HEK293 (cell line): ENCODE data around the gene ACOT7.

Experiments
- CTCF ChIA-PET: fragments of 350-600 bp; formaldehyde crosslinking; extraction: SDS; loops from one replicate; lab custom pipeline; 2021; ENCODE audit warnings: antibody characterized with exemption; lab: Yijun Ruan, JAX
- POLR2A ChIA-PET: fragments of 300-600 bp; formaldehyde crosslinking; extraction: SDS; loops from one replicate; lab custom pipeline; 2020; ENCODE audit warnings: antibody characterized with exemption, inconsistent platforms; lab: Yijun Ruan, JAX
- H3K27ac ChIP-seq: fragments of 200-500 bp; sonication (Bioruptor generic); 2 replicates; pipeline ENCODE4 v1.5.1; 2014; ENCODE audit warnings: low read depth, low read length, control low read depth, inconsistent platforms; ENCODE audit errors: extremely low read depth
- H3K36me3 ChIP-seq, 2 experiments: fragments of 200-500 bp in 1 of 2; sonication (Bioruptor generic) in 1 of 2; 1 replicate in 1 of 2; 2 replicates in 1 of 2; pipeline ENCODE4 v1.5.1; 2014 to 2017; ENCODE audit warnings: inconsistent platforms in 2 of 2, low read length in 2 of 2; ENCODE audit not compliant: control insufficient read depth in 2 of 2, insufficient read depth in 1 of 2
- H3K4me1 ChIP-seq: fragments of 200-500 bp; sonication (Bioruptor generic); 2 replicates; pipeline ENCODE4 v1.5.1; 2014; ENCODE audit warnings: mild to moderate bottlenecking, low read length, inconsistent platforms; ENCODE audit not compliant: control insufficient read depth, insufficient read depth
- H3K4me3 ChIP-seq: 2 replicates; pipeline ENCODE4 v1.5.1; 2011; ENCODE audit warnings: low read depth, mild to moderate bottlenecking, control low read depth, low read length, moderate library complexity
- H3K9me3 ChIP-seq: fragments of 200-500 bp; sonication (Bioruptor generic); 2 replicates; pipeline ENCODE4 v1.5.1; 2014; ENCODE audit warnings: low read depth, low read length, inconsistent platforms; ENCODE audit not compliant: control insufficient read depth, insufficient read depth
- PRDM1 ChIP-seq: fragments of 450-650 bp; formaldehyde crosslinking; IDR thresholded peaks from 2 replicates; pipeline ENCODE4; 2016; ENCODE audit warnings: missing biosample characterization, missing genetic modification characterization
- SCRT2 ChIP-seq: fragments of 450-650 bp; formaldehyde crosslinking; IDR thresholded peaks from 2 replicates; pipeline ENCODE4 v1.5.1; 2016; ENCODE audit warnings: missing biosample characterization, missing genetic modification characterization
- SP3 ChIP-seq: fragments of 450-650 bp; formaldehyde crosslinking; IDR thresholded peaks from 2 replicates; pipeline ENCODE4 v1.5.1; 2016; ENCODE audit warnings: missing biosample characterization, missing genetic modification characterization
- SP7 ChIP-seq: fragments of 450-650 bp; formaldehyde crosslinking; IDR thresholded peaks from 2 replicates; pipeline ENCODE4 v1.5.1; 2016; ENCODE audit warnings: missing biosample characterization, missing genetic modification characterization
- ZBTB11 ChIP-seq: fragments of 450-650 bp; formaldehyde crosslinking; conservative IDR thresholded peaks from 2 replicates; pipeline ENCODE4 v1.5.1; 2016; ENCODE audit warnings: low read depth, missing biosample characterization, missing genetic modification characterization
- ZBTB48 ChIP-seq: fragments of 450-650 bp; formaldehyde crosslinking; IDR thresholded peaks from 2 replicates; pipeline ENCODE4 v1.5.1; 2016; ENCODE audit warnings: missing biosample characterization, missing genetic modification characterization
- ZNF140 ChIP-seq: fragments of 450-650 bp; formaldehyde crosslinking; IDR thresholded peaks from 2 replicates; pipeline ENCODE4 v1.5.1; 2016; ENCODE audit warnings: missing biosample characterization, missing genetic modification characterization
- ZNF16 ChIP-seq: fragments of 450-650 bp; formaldehyde crosslinking; IDR thresholded peaks from 2 replicates; pipeline ENCODE4 v1.5.1; 2016; ENCODE audit warnings: low read depth, missing biosample characterization, missing genetic modification characterization
- ZNF175 ChIP-seq: fragments of 450-650 bp; formaldehyde crosslinking; IDR thresholded peaks from 2 replicates; pipeline ENCODE4 v1.5.1; 2016; ENCODE audit warnings: missing biosample characterization, missing genetic modification characterization
- ZNF214 ChIP-seq: fragments of 450-650 bp; formaldehyde crosslinking; IDR thresholded peaks from 2 replicates; pipeline ENCODE4 v1.5.1; 2017; ENCODE audit warnings: missing biosample characterization, mild to moderate bottlenecking, missing genetic modification characterization, borderline replicate concordance
- ZNF26 ChIP-seq: fragments of 450-650 bp; formaldehyde crosslinking; IDR thresholded peaks from 2 replicates; pipeline ENCODE4 v1.5.1; 2016; ENCODE audit warnings: missing biosample characterization, missing genetic modification characterization
- ZNF274 ChIP-seq, 2 experiments: fragments of 200-500 bp in 1 of 2; fragments of 450-650 bp in 1 of 2; sonication (Bioruptor generic) in 1 of 2; formaldehyde crosslinking in 1 of 2; IDR thresholded peaks; 2 replicates each; pipeline versions ENCODE4 v1.5.1 to v1.6.1; 2014 to 2016; ENCODE audit warnings: borderline replicate concordance in 1 of 2, inconsistent platforms in 1 of 2, low read length in 1 of 2, missing biosample characterization in 1 of 2, missing genetic modification characterization in 1 of 2
- ZNF335 ChIP-seq: fragments of 450-650 bp; formaldehyde crosslinking; conservative IDR thresholded peaks from 2 replicates; pipeline ENCODE4 v1.5.1; 2016; ENCODE audit warnings: missing biosample characterization, missing genetic modification characterization
- ZNF350 ChIP-seq: fragments of 450-650 bp; formaldehyde crosslinking; IDR thresholded peaks from 2 replicates; pipeline ENCODE4 v1.5.0; 2017; ENCODE audit warnings: missing biosample characterization, mild to moderate bottlenecking, missing genetic modification characterization
- ZNF366 ChIP-seq: fragments of 450-650 bp; formaldehyde crosslinking; conservative IDR thresholded peaks from 2 replicates; pipeline ENCODE4 v1.5.1; 2016; ENCODE audit warnings: missing biosample characterization, missing genetic modification characterization
- ZNF514 ChIP-seq: fragments of 450-650 bp; formaldehyde crosslinking; IDR thresholded peaks from 2 replicates; pipeline ENCODE4 v1.5.1; 2016; ENCODE audit warnings: missing biosample characterization, missing genetic modification characterization
- ZNF521 ChIP-seq: fragments of 450-650 bp; formaldehyde crosslinking; IDR thresholded peaks from 2 replicates; pipeline ENCODE4 v1.5.1; 2017; ENCODE audit warnings: missing biosample characterization, mild to moderate bottlenecking, missing genetic modification characterization
- ZNF555 ChIP-seq: fragments of 450-650 bp; formaldehyde crosslinking; conservative IDR thresholded peaks from 2 replicates; pipeline ENCODE4 v1.5.1; 2017; ENCODE audit warnings: missing biosample characterization, mild to moderate bottlenecking, missing genetic modification characterization, inconsistent platforms
- ZNF600 ChIP-seq: fragments of 450-650 bp; formaldehyde crosslinking; IDR thresholded peaks from 2 replicates; pipeline ENCODE4 v1.5.1; 2016; ENCODE audit warnings: missing biosample characterization, missing genetic modification characterization
- ZNF621 ChIP-seq: fragments of 450-650 bp; formaldehyde crosslinking; IDR thresholded peaks from 2 replicates; pipeline ENCODE4 v1.5.1; 2017; ENCODE audit warnings: missing biosample characterization, missing genetic modification characterization
- ZNF670 ChIP-seq: fragments of 450-650 bp; formaldehyde crosslinking; IDR thresholded peaks from 2 replicates; pipeline ENCODE4 v1.5.1; 2016; ENCODE audit warnings: missing biosample characterization, missing genetic modification characterization, low read depth
- ZNF792 ChIP-seq: fragments of 450-650 bp; formaldehyde crosslinking; IDR thresholded peaks from 2 replicates; pipeline ENCODE4 v1.5.1; 2016; ENCODE audit warnings: missing biosample characterization, missing genetic modification characterization
- ZNF830 ChIP-seq: fragments of 450-650 bp; IDR thresholded peaks from 2 replicates; pipeline ENCODE4 v1.5.0; 2018; ENCODE audit warnings: missing biosample characterization, missing genetic modification characterization, low read depth, mild to moderate bottlenecking, moderate library complexity
- ZSCAN18 ChIP-seq: fragments of 450-650 bp; formaldehyde crosslinking; IDR thresholded peaks from 2 replicates; pipeline ENCODE4 v1.5.1; 2016; ENCODE audit warnings: missing biosample characterization, missing genetic modification characterization

The ACOT7 gene

GRCh38 chr1:6352138-6352563 lies 41.4 kb downstream of the ACOT7 start:
- Histone ChIP-seq H3K27ac (no peak overlapping the region), H3K4me3 (no peak overlapping the region), H3K4me1 (no peaks in the 10 kb centered on the region), H3K36me3 (peaks cover 0 to 24% of the 10 kb centered on the region in 2 experiments; a peak in 2 of 3 replicates), H3K9me3 (no peaks in the 10 kb centered on the region)
- ChIA-PET POLR2A (no interaction called here), CTCF (interaction anchor here (0.9 to 1.5 kb wide), 3 partner anchors 11 to 52 kb away, joined by 3 to 6 read pairs (median 3); no protein-coding TSS in a partner anchor)
- TF ChIP-seq ZNF16 (tag by site-specific recombination) (no peak), ZNF175 (tag by site-specific recombination) (no peak), ZNF514 (tag by site-specific recombination) (no peak), ZNF366 (tag by site-specific recombination) (0 out of 2 replicates have a peak, but pooled peaks have one; percentile 39), ZNF600 (peak; percentile 52; the same call in 1 of the 2 replicates), PRDM1 (tag by site-specific recombination) (peak; percentile 54; the same call in 1 of the 2 replicates), ZNF214 (tag by site-specific recombination) (no peak)

GRCh38 chr1:6351480-6352137 lies 42.0 kb downstream of the ACOT7 start:
- POLR2A ChIA-PET = no interaction called here
- Histone ChIP-seq H3K4me3 (no peak overlapping the region), H3K4me1 (no peaks in the 10 kb centered on the region), H3K9me3 (no peaks in the 10 kb centered on the region), H3K36me3 (peaks cover 0 to 29% of the 10 kb centered on the region in 2 experiments; a peak in 2 of 3 replicates), H3K27ac (no peak overlapping the region)
- CTCF ChIA-PET = interaction anchor here (0.8 to 2.6 kb wide), 6 partner anchors 11 to 86 kb away, joined by 3 to 11 read pairs (median 6); partner anchors contain the start of gene ACOT7
- TF ChIP-seq ZNF274 (IDR thresholded peaks at IDR 0.05; ENCODE audit: low read length) (no peak), ZNF274 (tag by site-specific recombination; IDR thresholded peaks at IDR 0.05; ENCODE audit: borderline replicate concordance) (no peak), ZNF792 (tag by site-specific recombination) (no peak), ZSCAN18 (no peak), SP7 (tag by site-specific recombination) (no peak)

GRCh38 chr1:6350416-6351088 lies 43.0 kb downstream of the ACOT7 start:
- Histone ChIP-seq H3K4me1 (no peaks in the 10 kb centered on the region), H3K9me3 (no peaks in the 10 kb centered on the region), H3K4me3 (no peak overlapping the region), H3K27ac (no peak overlapping the region), H3K36me3 (peaks cover 0 to 37% of the 10 kb centered on the region in 2 experiments; a peak in 2 of 3 replicates)
- CTCF ChIA-PET = interaction anchor here (0.8 to 2.6 kb wide), 5 partner anchors 42 to 104 kb away, joined by 3 to 11 read pairs (median 5); partner anchors contain the start of gene ACOT7
- POLR2A ChIA-PET = interaction anchor here (0.7 to 1.1 kb wide), 2 partner anchors 49 to 223 kb away, joined by 3 to 4 read pairs; no protein-coding TSS in a partner anchor
- TF ChIP-seq ZNF26 (no peak), ZNF350 (tag by site-specific recombination) (no peak), ZNF335 (tag by site-specific recombination) (no peak), PRDM1 (tag by site-specific recombination) (no peak), ZNF670 (tag by site-specific recombination) (no peak), ZNF621 (tag by site-specific recombination) (no peak), ZNF830 (tag by site-specific recombination) (no peak), ZNF521 (tag by site-specific recombination) (no peak), ZBTB11 (no peak), ZNF140 (no peak), SP3 (tag by site-specific recombination) (no peak), ZBTB48 (no peak), SCRT2 (tag by site-specific recombination) (no peak), ZNF555 (no peak)
